Adrenal gland (tissue), 12 donors: ENCODE measurements around the gene MAPKAP1. TPM values are rescaled to one million over a fixed set of nuclear protein-coding genes. Genes with fewer than 3 reads are reported as not detected.

Source experiments
- DNase-seq, 7 donors: peaks; one replicate each; pipeline ENCODE4 v3.0.0-alpha.2; 2019 to 2020
- H3K27ac ChIP-seq, 5 donors: fragments of 200-600 bp; sonication (generic) in 4 of 5; 1 replicate in 3 of 5; 2 replicates in 2 of 5; pipeline versions ENCODE4 v1.5.1 to v1.8.0; 2016 to 2020; ENCODE audit warnings: mild to moderate bottlenecking in 1 of 5
- H3K27me3 ChIP-seq: fragments of 200-600 bp; 2 replicates; pipeline ENCODE4 v1.8.0; 2021
- H3K36me3 ChIP-seq, 2 donors: fragments of 200-600 bp; replicated peaks in 1 of 2; 1 replicate in 1 of 2; 2 replicates in 1 of 2; pipeline versions ENCODE4 v1.5.1 to v1.8.0; 2018 to 2022
- H3K4me1 ChIP-seq, 2 donors: fragments of 200-600 bp; replicated peaks in 1 of 2; 1 replicate in 1 of 2; 2 replicates in 1 of 2; pipeline versions ENCODE4 v1.5.1 to v1.8.0; 2018 to 2021
- H3K4me3 ChIP-seq, 4 donors: fragments of 200-600 bp; sonication (generic) in 3 of 4; one replicate each; pipeline ENCODE4 v1.5.1; 2016 to 2018
- H3K9me3 ChIP-seq, 3 donors: fragments of 200-600 bp; sonication (generic) in 1 of 3; replicated peaks in 1 of 3; 1 replicate in 2 of 3; 2 replicates in 1 of 3; pipeline versions ENCODE4 v1.5.1 to v1.8.0; 2016 to 2021
- CTCF ChIP-seq, 6 experiments: fragments of 450-650 bp in 4 of 6; fragments of 200-600 bp in 2 of 6; sonication (generic) in 1 of 6; IDR thresholded peaks; 1 replicate in 5 of 6; 2 replicates in 1 of 6; pipeline versions ENCODE4 v1.5.1 to v1.8.0; 2016 to 2021; ENCODE audit warnings: antibody characterized with exemption in 6 of 6, mild to moderate bottlenecking in 2 of 6, moderate library complexity in 1 of 6
- POLR2A ChIP-seq, 2 donors: fragments of 450-650 bp; IDR thresholded peaks; one replicate each; pipeline ENCODE4 v1.6.1; 2017; ENCODE audit warnings: antibody characterized with exemption in 2 of 2, mild to moderate bottlenecking in 2 of 2, moderate library complexity in 1 of 2
- WGBS, 4 donors: extraction: QIAGEN DNeasy Blood & Tissue Kit in 2 of 4; methylation state at CpG; one replicate each; pipeline versions ENCODE4 v1.1.5 to v1.1.7; 2013 to 2017; 5-methylcytosine and 5-hydroxymethylcytosine counted together
- intact Hi-C, 2 donors: fragments of 100-400 bp; cut with DNase I; formaldehyde crosslinking; loops; one replicate each; pipeline versions ENCODE4 v1.14.1 to v1.15.0; 2022 to 2023
- polyA plus RNA-seq, 3 donors: library from polyadenylated mRNA; stranded (reverse); fragments of 200-250 nt in 2 of 3; fragments of 350-450 nt in 1 of 3; fragmentation: Illumina TruSeq in 1 of 3; extraction: RNeasy Lipid Tissue Mini Kit (QIAGEN cat#74804) in 1 of 3; gene quantifications; one replicate each; pipeline ENCODE4 v1.2.3, GENCODE V29; 2013 to 2014
- total RNA-seq, 9 donors: library from RNA; depleted of rRNA in 4 of 9; stranded (reverse); fragments of >200 nt in 4 of 9; fragments of 120-200 nt in 1 of 9; fragmentation: NEBNext Ultra II Directional in 1 of 9; extraction: Animal tissue kit (Norgen Biotek cat#: 25700) in 1 of 9; gene quantifications; one replicate each; pipeline versions ENCODE4 v1.1.0 to v1.2.4, GENCODE V29; 2013 to 2023
- donor health status: healthy with polysubstance abuse.
- donor health status: Bipolar disorder and iron deficiency.
- donor health status: DM: yes; HTN: yes; CAD: no.
- donor health status: DM: no; HTN: no; CAD: no.
- donor health status: DM: no; HTN: no; CAD: no.
- donor health status: DM: yes; HTN: yes; CAD: no.

MAPKAP1 gene
- total and polyA plus RNA-seq, 12 donors = 72.2 to 156 (median 94.9) TPM

- H3K4me1 ChIP-seq = peaks cover 0 to 10% of the 10 kb centered on the region in 2 donors
- no peak overlapping the region for H3K4me3 ChIP-seq
- H3K27me3 ChIP-seq = no peaks in the 10 kb centered on the region
- intact Hi-C loops = no loop called here
- no peak for DNase-seq
- no peaks in the 10 kb centered on the region for H3K9me3 ChIP-seq
- TF ChIP-seq CTCF (IDR thresholded peaks at IDR 0.05) = no peak
- no peak for TF ChIP-seq POLR2A (IDR thresholded peaks at IDR 0.05)
- no peak overlapping the region for H3K27ac ChIP-seq
- H3K36me3 ChIP-seq = no peaks in the 10 kb centered on the region
These were observed 94.4 kb downstream of the MAPKAP1 start for GRCh38 chr9:125612616-125613015.

GRCh38 chr9:125611121-125611765, 95.8 kb downstream of the MAPKAP1 start:
- 91 to 100% (median 98%) methylated on average over 2 of the region's 2 CpGs for WGBS, 4 donors
- no peak for TF ChIP-seq CTCF (IDR thresholded peaks at IDR 0.05)
- TF ChIP-seq POLR2A (IDR thresholded peaks at IDR 0.05) = no peak

GRCh38 chr9:125609744-125610143, 97.3 kb downstream of the MAPKAP1 start:
- no peaks in the 10 kb centered on the region for H3K27me3 ChIP-seq
- no peaks in the 10 kb centered on the region for H3K36me3 ChIP-seq
- H3K9me3 ChIP-seq = no peaks in the 10 kb centered on the region
- DNase-seq = no peak
- no peak overlapping the region for H3K4me3 ChIP-seq
- intact Hi-C loops = no loop called here
- WGBS, 4 donors = 86 to 95% (median 88%) methylated on average over 1 of the region's 1 CpG
- H3K4me1 ChIP-seq = peaks cover 0 to 14% of the 10 kb centered on the region in 2 donors
- TF ChIP-seq CTCF (IDR thresholded peaks at IDR 0.05) (no peak), POLR2A (IDR thresholded peaks at IDR 0.05) (no peak)
- H3K27ac ChIP-seq = no peak overlapping the region

More at GRCh38 chr9:125611121-125611765, 95.8 kb downstream of the MAPKAP1 start:
- Histone ChIP-seq H3K36me3 (no peaks in the 10 kb centered on the region), H3K9me3 (no peaks in the 10 kb centered on the region), H3K4me3 (no peak overlapping the region), H3K4me1 (peaks cover 0 to 10% of the 10 kb centered on the region in 2 donors), H3K27me3 (no peaks in the 10 kb centered on the region), H3K27ac (no peak overlapping the region)
- intact Hi-C loops = no loop called here
- no peak for DNase-seq

- intact Hi-C loops = no loop called here
- Histone ChIP-seq H3K27ac (no peak overlapping the region), H3K4me1 (peaks cover 0 to 14% of the 10 kb centered on the region in 2 donors), H3K27me3 (no peaks in the 10 kb centered on the region), H3K4me3 (no peak overlapping the region), H3K36me3 (no peaks in the 10 kb centered on the region), H3K9me3 (no peaks in the 10 kb centered on the region)
- TF ChIP-seq POLR2A (IDR thresholded peaks at IDR 0.05) = no peak
- no peak for DNase-seq
- 47 to 75% (median 67%) methylated on average over 10 of the region's 10 CpGs for WGBS, 4 donors
These were observed 98.4 kb downstream of the MAPKAP1 start for GRCh38 chr9:125608489-125609224.
